HG02870 (cell line): Measurements from ENCODE around the gene SCARB2.

Experiments
- ATAC-seq: cut with Tn5 transposase; IDR thresholded peaks from one replicate; pipeline ENCODE4 v1.9.1; 2021; ENCODE audit warnings: mild to moderate bottlenecking, moderate library complexity; ENCODE audit not compliant: unreplicated experiment

The SCARB2 gene

GRCh38 chr4:76201276-76201675, 12.3 kb downstream of the SCARB2 start:
- ATAC-seq = no peak

GRCh38 chr4:76200771-76201231, 12.8 kb downstream of the SCARB2 start:
- no peak for ATAC-seq

GRCh38 chr4:76199664-76200211, 13.9 kb downstream of the SCARB2 start:
- peak; percentile 76 for ATAC-seq

GRCh38 chr4:76198411-76199237, 15.0 kb downstream of the SCARB2 start:
- peak; percentile 42 for ATAC-seq

GRCh38 chr4:76197971-76198410, 15.6 kb downstream of the SCARB2 start:
- peak; percentile 17 for ATAC-seq

GRCh38 chr4:76197031-76197743, 16.4 kb downstream of the SCARB2 start:
- no peak for ATAC-seq

- ATAC-seq = no peak
Measured at GRCh38 chr4:76196376-76196775, 17.2 kb downstream of the SCARB2 start.

- no peak for ATAC-seq
Measured at GRCh38 chr4:76195326-76195725, 18.3 kb downstream of the SCARB2 start.

- ATAC-seq = no peak
Measured at GRCh38 chr4:76194325-76194724, 19.3 kb downstream of the SCARB2 start.

GRCh38 chr4:76192236-76192635, 21.4 kb downstream of the SCARB2 start:
- no peak for ATAC-seq

GRCh38 chr4:76188557-76188956, 25.1 kb downstream of the SCARB2 start:
- ATAC-seq = no peak

- no peak for ATAC-seq
Measured at GRCh38 chr4:76188149-76188548, 25.5 kb downstream of the SCARB2 start.

- ATAC-seq = no peak
Measured at GRCh38 chr4:76187152-76187551, 26.5 kb downstream of the SCARB2 start.

GRCh38 chr4:76182463-76182862, 31.2 kb downstream of the SCARB2 start:
- no peak for ATAC-seq

- ATAC-seq = peak; percentile 84
Measured at GRCh38 chr4:76179398-76180318, 34.0 kb downstream of the SCARB2 start.

- no peak for ATAC-seq
Measured at GRCh38 chr4:76178296-76178695, 35.3 kb downstream of the SCARB2 start.

- ATAC-seq = no peak
Measured at GRCh38 chr4:76177709-76178108, 35.9 kb downstream of the SCARB2 start.

GRCh38 chr4:76175336-76175735, 38.3 kb downstream of the SCARB2 start:
- ATAC-seq = no peak

- no peak for ATAC-seq
Measured at GRCh38 chr4:76174216-76174615, 39.4 kb downstream of the SCARB2 start.

- ATAC-seq = no peak
Measured at GRCh38 chr4:76168688-76169087, 44.9 kb downstream of the SCARB2 start.

GRCh38 chr4:76166480-76166879, 47.1 kb downstream of the SCARB2 start:
- no peak for ATAC-seq
